HL-60 (cell line): ENCODE data around the gene PHLPP1.

Source experiments
- POLR2AphosphoS5 ChIP-seq: IDR thresholded peaks from 2 replicates; pipeline ENCODE4 v1.6.1; 2012; ENCODE audit warnings: low read depth
- SPI1 ChIP-seq: IDR thresholded peaks from 2 replicates; pipeline ENCODE4 v1.6.1; 2012; ENCODE audit warnings: low read depth, mild to moderate bottlenecking, borderline replicate concordance
- TF ChIP-seq, protein P1 (sequence below): IDR thresholded peaks from one replicate; pipeline ENCODE4 v1.5.1; 2011; ENCODE audit warnings: low read length, control low read depth, inconsistent platforms; ENCODE audit not compliant: insufficient read depth
- TF ChIP-seq, protein P2 (sequence below): IDR thresholded peaks from 2 replicates; pipeline ENCODE4 v1.6.1; 2012; ENCODE audit warnings: low read depth; ENCODE audit not compliant: insufficient replicate concordance

DNA sequence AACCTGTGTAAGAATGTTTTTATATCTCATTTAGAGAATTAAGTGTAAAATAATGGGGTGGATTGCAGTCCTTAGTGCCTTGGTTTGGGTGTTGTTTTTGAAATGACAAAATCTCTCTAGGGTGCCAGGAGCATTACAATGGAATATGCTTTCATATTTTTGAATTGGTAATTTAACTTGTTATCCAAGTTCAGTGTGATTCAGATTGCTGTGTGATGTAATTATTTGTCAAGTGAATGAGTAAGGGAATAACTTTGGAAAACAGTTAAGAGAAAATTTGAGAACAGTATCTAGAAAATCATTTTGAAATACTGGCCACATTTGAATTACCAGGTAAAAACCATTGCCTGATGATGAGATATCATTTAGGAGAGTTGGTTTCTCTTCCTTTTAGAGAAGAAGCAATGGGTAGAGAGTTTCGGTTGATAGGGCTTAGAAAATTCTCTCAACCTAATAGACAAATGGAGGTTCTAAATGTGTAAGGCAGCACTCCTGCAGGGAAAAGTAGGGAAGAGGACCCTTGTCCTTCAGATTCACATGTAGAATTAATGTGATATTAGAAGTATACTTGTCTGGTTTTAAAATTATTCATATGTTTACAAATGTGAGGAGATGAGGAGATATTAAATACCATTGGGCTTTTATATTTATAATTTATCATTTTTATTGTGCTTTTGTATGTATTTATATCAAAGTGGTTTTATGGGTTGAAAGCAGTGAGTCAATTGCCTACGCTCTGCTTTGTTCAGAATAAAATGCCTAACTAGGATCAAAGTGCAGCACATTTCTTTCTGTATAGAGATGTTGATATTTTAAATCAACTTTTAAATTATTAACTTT, 124.8 kb downstream of the PHLPP1 start:
- TF ChIP-seq, protein P1, sequence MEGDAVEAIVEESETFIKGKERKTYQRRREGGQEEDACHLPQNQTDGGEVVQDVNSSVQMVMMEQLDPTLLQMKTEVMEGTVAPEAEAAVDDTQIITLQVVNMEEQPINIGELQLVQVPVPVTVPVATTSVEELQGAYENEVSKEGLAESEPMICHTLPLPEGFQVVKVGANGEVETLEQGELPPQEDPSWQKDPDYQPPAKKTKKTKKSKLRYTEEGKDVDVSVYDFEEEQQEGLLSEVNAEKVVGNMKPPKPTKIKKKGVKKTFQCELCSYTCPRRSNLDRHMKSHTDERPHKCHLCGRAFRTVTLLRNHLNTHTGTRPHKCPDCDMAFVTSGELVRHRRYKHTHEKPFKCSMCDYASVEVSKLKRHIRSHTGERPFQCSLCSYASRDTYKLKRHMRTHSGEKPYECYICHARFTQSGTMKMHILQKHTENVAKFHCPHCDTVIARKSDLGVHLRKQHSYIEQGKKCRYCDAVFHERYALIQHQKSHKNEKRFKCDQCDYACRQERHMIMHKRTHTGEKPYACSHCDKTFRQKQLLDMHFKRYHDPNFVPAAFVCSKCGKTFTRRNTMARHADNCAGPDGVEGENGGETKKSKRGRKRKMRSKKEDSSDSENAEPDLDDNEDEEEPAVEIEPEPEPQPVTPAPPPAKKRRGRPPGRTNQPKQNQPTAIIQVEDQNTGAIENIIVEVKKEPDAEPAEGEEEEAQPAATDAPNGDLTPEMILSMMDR, result no peak
- TF ChIP-seq SPI1, result no peak
- TF ChIP-seq, protein P2, sequence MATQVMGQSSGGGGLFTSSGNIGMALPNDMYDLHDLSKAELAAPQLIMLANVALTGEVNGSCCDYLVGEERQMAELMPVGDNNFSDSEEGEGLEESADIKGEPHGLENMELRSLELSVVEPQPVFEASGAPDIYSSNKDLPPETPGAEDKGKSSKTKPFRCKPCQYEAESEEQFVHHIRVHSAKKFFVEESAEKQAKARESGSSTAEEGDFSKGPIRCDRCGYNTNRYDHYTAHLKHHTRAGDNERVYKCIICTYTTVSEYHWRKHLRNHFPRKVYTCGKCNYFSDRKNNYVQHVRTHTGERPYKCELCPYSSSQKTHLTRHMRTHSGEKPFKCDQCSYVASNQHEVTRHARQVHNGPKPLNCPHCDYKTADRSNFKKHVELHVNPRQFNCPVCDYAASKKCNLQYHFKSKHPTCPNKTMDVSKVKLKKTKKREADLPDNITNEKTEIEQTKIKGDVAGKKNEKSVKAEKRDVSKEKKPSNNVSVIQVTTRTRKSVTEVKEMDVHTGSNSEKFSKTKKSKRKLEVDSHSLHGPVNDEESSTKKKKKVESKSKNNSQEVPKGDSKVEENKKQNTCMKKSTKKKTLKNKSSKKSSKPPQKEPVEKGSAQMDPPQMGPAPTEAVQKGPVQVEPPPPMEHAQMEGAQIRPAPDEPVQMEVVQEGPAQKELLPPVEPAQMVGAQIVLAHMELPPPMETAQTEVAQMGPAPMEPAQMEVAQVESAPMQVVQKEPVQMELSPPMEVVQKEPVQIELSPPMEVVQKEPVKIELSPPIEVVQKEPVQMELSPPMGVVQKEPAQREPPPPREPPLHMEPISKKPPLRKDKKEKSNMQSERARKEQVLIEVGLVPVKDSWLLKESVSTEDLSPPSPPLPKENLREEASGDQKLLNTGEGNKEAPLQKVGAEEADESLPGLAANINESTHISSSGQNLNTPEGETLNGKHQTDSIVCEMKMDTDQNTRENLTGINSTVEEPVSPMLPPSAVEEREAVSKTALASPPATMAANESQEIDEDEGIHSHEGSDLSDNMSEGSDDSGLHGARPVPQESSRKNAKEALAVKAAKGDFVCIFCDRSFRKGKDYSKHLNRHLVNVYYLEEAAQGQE, result no peak
- no peak for TF ChIP-seq POLR2AphosphoS5
